ENCODE results near the gene ACAT2.
"Not testable (repeated sequence)": the region's sequence is repeated elsewhere in the genome, so short reads cannot be mapped to it uniquely, and the experiment has no call there.

ACAT2 gene

GRCh38 chr6:159726255-159726917 is 35.5 kb upstream of the ACAT2 start:
- peaks cover 13% of the 10 kb centered on the region for H3K36me3 ChIP-seq (ENCODE audit: insufficient read depth, insufficient read length, low read length)
- peak overlapping the region; percentile 92 for H3K9ac ChIP-seq (ENCODE audit: insufficient read length, low read depth)
- TF ChIP-seq YY1 (IDR thresholded peaks at IDR 0.05; ENCODE audit: insufficient read depth, insufficient read length) = no peak
- TF ChIP-seq SUZ12 (IDR thresholded peaks at IDR 0.05; ENCODE audit: extremely low read depth, insufficient read depth, insufficient read length) = no peak
- no peak for TF ChIP-seq ZNF274 (IDR thresholded peaks at IDR 0.05; ENCODE audit: low read depth, low read length)
- H3K9me3 ChIP-seq (ENCODE audit: insufficient read depth, low read length) = no peaks in the 10 kb centered on the region
- no peaks in the 10 kb centered on the region for H3K4me1 ChIP-seq (ENCODE audit: insufficient read depth, insufficient read length)
- peak; percentile 20 for DNase-seq (ENCODE audit: low read depth, low spot score)
- H3K4me3 ChIP-seq (ENCODE audit: insufficient read length, low read depth) = peak overlapping the region; percentile 61
- H3K27me3 ChIP-seq (ENCODE audit: insufficient read depth, insufficient read length) = no peaks in the 10 kb centered on the region

GRCh38 chr6:159726918-159727716 is 34.7 kb upstream of the ACAT2 start, which contains the start of gene WTAP:
Gene WTAP (plus strand): TSS chr6:159727506. CDS start chr6:159736266, 8,760 bp downstream.
- peak within 1 kb of the TSS; percentile 85 for H3K4me3 ChIP-seq (ENCODE audit: insufficient read length, low read depth)
- peaks cover 19% of the 10 kb centered on the region for H3K36me3 ChIP-seq (ENCODE audit: insufficient read depth, insufficient read length, low read length)
- TF ChIP-seq SUZ12 (IDR thresholded peaks at IDR 0.05; ENCODE audit: extremely low read depth, insufficient read depth, insufficient read length) = no peak
- TF ChIP-seq ZNF274 (IDR thresholded peaks at IDR 0.05; ENCODE audit: low read depth, low read length) = no peak
- peak; percentile 39 for TF ChIP-seq YY1 (IDR thresholded peaks at IDR 0.05; ENCODE audit: insufficient read depth, insufficient read length)
- no peaks in the 10 kb centered on the region for H3K4me1 ChIP-seq (ENCODE audit: insufficient read depth, insufficient read length)
- no peaks in the 10 kb centered on the region for H3K27me3 ChIP-seq (ENCODE audit: insufficient read depth, insufficient read length)
- DNase-seq (ENCODE audit: low read depth, low spot score) = peak; percentile 89
- no peaks in the 10 kb centered on the region for H3K9me3 ChIP-seq (ENCODE audit: insufficient read depth, low read length)
- peak within 1 kb of the TSS; percentile 92 for H3K9ac ChIP-seq (ENCODE audit: insufficient read length, low read depth)

- no peaks in the 10 kb centered on the region for H3K9me3 ChIP-seq (ENCODE audit: insufficient read depth, low read length)
- H3K36me3 ChIP-seq (ENCODE audit: insufficient read depth, insufficient read length, low read length) = peaks cover 18% of the 10 kb centered on the region
- no peaks in the 10 kb centered on the region for H3K27me3 ChIP-seq (ENCODE audit: insufficient read depth, insufficient read length)
- no peak for DNase-seq (ENCODE audit: low read depth, low spot score)
- peak overlapping the region; percentile 90 for H3K9ac ChIP-seq (ENCODE audit: insufficient read length, low read depth)
- TF ChIP-seq YY1 (IDR thresholded peaks at IDR 0.05; ENCODE audit: insufficient read depth, insufficient read length) = no peak
- no peak for TF ChIP-seq SUZ12 (IDR thresholded peaks at IDR 0.05; ENCODE audit: extremely low read depth, insufficient read depth, insufficient read length)
- TF ChIP-seq ZNF274 (IDR thresholded peaks at IDR 0.05; ENCODE audit: low read depth, low read length) = no peak
- no peaks in the 10 kb centered on the region for H3K4me1 ChIP-seq (ENCODE audit: insufficient read depth, insufficient read length)
- H3K4me3 ChIP-seq (ENCODE audit: insufficient read length, low read depth) = peak overlapping the region; percentile 85
These were observed 34.0 kb upstream of the ACAT2 start for GRCh38 chr6:159727717-159728445.

GRCh38 chr6:159728531-159728964 is 33.3 kb upstream of the ACAT2 start:
- no peak for DNase-seq (ENCODE audit: low read depth, low spot score)
- no peaks in the 10 kb centered on the region for H3K4me1 ChIP-seq (ENCODE audit: insufficient read depth, insufficient read length)
- H3K27me3 ChIP-seq (ENCODE audit: insufficient read depth, insufficient read length) = no peaks in the 10 kb centered on the region
- H3K9me3 ChIP-seq (ENCODE audit: insufficient read depth, low read length) = no peaks in the 10 kb centered on the region
- peak overlapping the region; percentile 85 for H3K4me3 ChIP-seq (ENCODE audit: insufficient read length, low read depth)
- peaks cover 18% of the 10 kb centered on the region for H3K36me3 ChIP-seq (ENCODE audit: insufficient read depth, insufficient read length, low read length)
- TF ChIP-seq ZNF274 (IDR thresholded peaks at IDR 0.05; ENCODE audit: low read depth, low read length) (no peak), SUZ12 (IDR thresholded peaks at IDR 0.05; ENCODE audit: extremely low read depth, insufficient read depth, insufficient read length) (no peak), YY1 (IDR thresholded peaks at IDR 0.05; ENCODE audit: insufficient read depth, insufficient read length) (no peak)
- H3K9ac ChIP-seq (ENCODE audit: insufficient read length, low read depth) = peak overlapping the region; percentile 90

GRCh38 chr6:159729598-159730331 is 32.1 kb upstream of the ACAT2 start:
- no peaks in the 10 kb centered on the region for H3K4me1 ChIP-seq (ENCODE audit: insufficient read depth, insufficient read length)
- no peak for TF ChIP-seq YY1 (IDR thresholded peaks at IDR 0.05; ENCODE audit: insufficient read depth, insufficient read length)
- no peak for TF ChIP-seq SUZ12 (IDR thresholded peaks at IDR 0.05; ENCODE audit: extremely low read depth, insufficient read depth, insufficient read length)
- no peak for TF ChIP-seq ZNF274 (IDR thresholded peaks at IDR 0.05; ENCODE audit: low read depth, low read length)
- H3K4me3 ChIP-seq (ENCODE audit: insufficient read length, low read depth) = peak overlapping the region; percentile 85
- H3K9me3 ChIP-seq (ENCODE audit: insufficient read depth, low read length) = no peaks in the 10 kb centered on the region
- DNase-seq (ENCODE audit: low read depth, low spot score) = no peak
- no peaks in the 10 kb centered on the region for H3K27me3 ChIP-seq (ENCODE audit: insufficient read depth, insufficient read length)
- peak overlapping the region; percentile 24 for H3K9ac ChIP-seq (ENCODE audit: insufficient read length, low read depth)
- H3K36me3 ChIP-seq (ENCODE audit: insufficient read depth, insufficient read length, low read length) = peaks cover 18% of the 10 kb centered on the region

- no peaks in the 10 kb centered on the region for H3K4me1 ChIP-seq (ENCODE audit: insufficient read depth, insufficient read length)
- H3K36me3 ChIP-seq (ENCODE audit: insufficient read depth, insufficient read length, low read length) = peaks cover 18% of the 10 kb centered on the region
- no peak overlapping the region for H3K4me3 ChIP-seq (ENCODE audit: insufficient read length, low read depth)
- no peak for TF ChIP-seq YY1 (IDR thresholded peaks at IDR 0.05; ENCODE audit: insufficient read depth, insufficient read length)
- no peak for TF ChIP-seq SUZ12 (IDR thresholded peaks at IDR 0.05; ENCODE audit: extremely low read depth, insufficient read depth, insufficient read length)
- TF ChIP-seq ZNF274 (IDR thresholded peaks at IDR 0.05; ENCODE audit: low read depth, low read length) = no peak
- H3K9me3 ChIP-seq (ENCODE audit: insufficient read depth, low read length) = no peaks in the 10 kb centered on the region
- DNase-seq (ENCODE audit: low read depth, low spot score) = no peak
- no peak overlapping the region for H3K9ac ChIP-seq (ENCODE audit: insufficient read length, low read depth)
- no peaks in the 10 kb centered on the region for H3K27me3 ChIP-seq (ENCODE audit: insufficient read depth, insufficient read length)
These were observed 31.5 kb upstream of the ACAT2 start for GRCh38 chr6:159730332-159730676.

GRCh38 chr6:159732550-159732949 is 29.3 kb upstream of the ACAT2 start:
- not testable (repeated sequence) for H3K4me1 ChIP-seq (ENCODE audit: insufficient read depth, insufficient read length); H3K9me3 ChIP-seq (ENCODE audit: insufficient read depth, low read length); H3K4me3 ChIP-seq (ENCODE audit: insufficient read length, low read depth); DNase-seq (ENCODE audit: low read depth, low spot score); H3K9ac ChIP-seq (ENCODE audit: insufficient read length, low read depth); H3K27me3 ChIP-seq (ENCODE audit: insufficient read depth, insufficient read length)
- peaks cover 27% of the 10 kb centered on the region for H3K36me3 ChIP-seq (ENCODE audit: insufficient read depth, insufficient read length, low read length)

- peaks cover 34% of the 10 kb centered on the region for H3K36me3 ChIP-seq (ENCODE audit: insufficient read depth, insufficient read length, low read length)
- not testable (repeated sequence) for H3K4me3 ChIP-seq (ENCODE audit: insufficient read length, low read depth); DNase-seq (ENCODE audit: low read depth, low spot score); H3K9ac ChIP-seq (ENCODE audit: insufficient read length, low read depth); H3K9me3 ChIP-seq (ENCODE audit: insufficient read depth, low read length); H3K27me3 ChIP-seq (ENCODE audit: insufficient read depth, insufficient read length); H3K4me1 ChIP-seq (ENCODE audit: insufficient read depth, insufficient read length)
These were observed 28.4 kb upstream of the ACAT2 start for GRCh38 chr6:159733395-159733794.
